ENCODE measurements around the gene CLEC18A. TPM values are rescaled to one million over a fixed set of nuclear protein-coding genes. Genes with fewer than 3 reads are reported as not detected.
A peak's percentile ranks its signal among the peaks of the same experiment; 100 is the strongest.
"Not testable (repeated sequence)": the region's sequence is repeated elsewhere in the genome, so short reads cannot be mapped to it uniquely, and the experiment has no call there.

Gene CLEC18A
- total and polyA plus RNA-seq, 9 donors = 0.29 to 1.1 (median 0.53) TPM; not detected in 1

DNA sequence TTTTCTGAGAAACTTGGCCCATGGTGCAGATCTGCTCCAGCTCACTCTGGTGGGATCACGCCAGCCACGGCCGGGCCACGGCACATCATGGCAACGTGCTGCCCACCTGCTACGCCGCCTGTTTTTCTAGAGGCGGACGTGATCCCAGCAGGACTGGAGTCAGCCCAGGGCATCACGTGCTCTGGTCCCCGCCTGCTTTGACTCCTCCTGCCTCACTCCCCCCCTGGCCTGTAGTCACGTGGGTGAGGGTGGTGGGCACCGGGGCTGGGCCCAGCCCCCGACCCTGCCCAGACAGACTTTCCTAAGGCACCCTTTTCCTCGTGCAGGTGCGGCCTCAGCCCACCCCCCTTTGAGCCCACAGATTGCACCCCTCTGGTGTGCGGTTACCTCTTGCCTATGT, 723 bp upstream of the CLEC18A start:
- WGBS (ENCODE audit: insufficient coverage) = no CpG with 5 or more reads among the region's 17 CpGs
- H3K4me3 ChIP-seq (ENCODE audit: low read length); H3K27me3 ChIP-seq (ENCODE audit: control insufficient read depth, insufficient read depth, low read length): not testable (repeated sequence)

DNA sequence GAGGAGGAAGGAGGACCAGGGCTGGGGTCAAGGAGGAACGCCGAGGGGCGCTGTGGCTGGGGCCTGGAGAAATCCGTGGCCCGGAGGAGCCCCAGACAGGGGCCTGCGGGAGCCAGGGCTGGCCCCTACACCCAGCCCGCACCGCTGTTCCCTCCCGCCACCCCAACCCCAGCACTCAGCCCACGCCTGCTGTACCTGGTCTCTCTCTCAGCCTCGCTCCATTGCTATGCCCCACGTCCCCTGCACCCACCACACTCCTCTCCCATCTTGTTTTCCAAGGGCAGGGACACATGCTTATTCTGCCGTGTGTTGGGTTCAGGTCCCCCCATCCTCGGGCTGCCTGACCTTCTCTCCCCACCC, 518 bp downstream of the CLEC18A start:
- WGBS (ENCODE audit: insufficient coverage) = no CpG with 5 or more reads among the region's 14 CpGs
- DNase-seq; H3K36me3 ChIP-seq (ENCODE audit: control insufficient read depth, insufficient read depth, low read length); H3K27me3 ChIP-seq (ENCODE audit: control insufficient read depth, insufficient read depth, low read length); H3K9me3 ChIP-seq (replicated peaks; ENCODE audit: control insufficient read depth, low read depth, low read length); H3K27ac ChIP-seq (ENCODE audit: low read length); H3K4me3 ChIP-seq (ENCODE audit: low read length); H3K4me1 ChIP-seq (ENCODE audit: control insufficient read depth, insufficient read depth, low read length): not testable (repeated sequence)

More for the DNA sequence above, 723 bp upstream of the CLEC18A start:
- H3K27ac ChIP-seq (ENCODE audit: low read length); DNase-seq; H3K36me3 ChIP-seq (ENCODE audit: control insufficient read depth, insufficient read depth, low read length); H3K4me1 ChIP-seq (ENCODE audit: control insufficient read depth, insufficient read depth, low read length); H3K9me3 ChIP-seq (replicated peaks; ENCODE audit: control insufficient read depth, low read depth, low read length): not testable (repeated sequence)

DNA sequence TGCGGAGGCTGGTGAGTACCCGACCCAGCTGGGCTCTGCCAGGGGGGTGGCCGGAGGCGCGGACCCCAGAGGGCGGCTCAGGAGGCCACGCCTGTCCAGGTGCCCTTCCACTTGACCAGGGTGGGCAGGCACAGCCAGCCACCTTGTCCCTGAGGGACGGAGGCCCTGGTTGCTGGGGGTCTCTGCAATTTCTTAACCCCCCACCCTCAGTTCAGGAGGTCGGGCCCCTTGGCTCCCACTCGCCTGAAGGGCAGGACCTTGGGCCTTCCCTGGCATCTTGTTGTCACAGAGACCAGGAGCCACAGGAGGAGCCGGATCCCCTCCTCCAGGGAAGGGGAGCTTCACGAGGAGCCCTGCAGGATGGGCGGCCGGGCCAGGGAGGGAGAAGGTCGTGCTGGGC, 982 bp downstream of the CLEC18A start:
- H3K4me1 ChIP-seq (ENCODE audit: control insufficient read depth, insufficient read depth, low read length); H3K27me3 ChIP-seq (ENCODE audit: control insufficient read depth, insufficient read depth, low read length); H3K27ac ChIP-seq (ENCODE audit: low read length); H3K36me3 ChIP-seq (ENCODE audit: control insufficient read depth, insufficient read depth, low read length); H3K4me3 ChIP-seq (ENCODE audit: low read length); DNase-seq; H3K9me3 ChIP-seq (replicated peaks; ENCODE audit: control insufficient read depth, low read depth, low read length): not testable (repeated sequence)
- no CpG with 5 or more reads among the region's 15 CpGs for WGBS (ENCODE audit: insufficient coverage)

DNA sequence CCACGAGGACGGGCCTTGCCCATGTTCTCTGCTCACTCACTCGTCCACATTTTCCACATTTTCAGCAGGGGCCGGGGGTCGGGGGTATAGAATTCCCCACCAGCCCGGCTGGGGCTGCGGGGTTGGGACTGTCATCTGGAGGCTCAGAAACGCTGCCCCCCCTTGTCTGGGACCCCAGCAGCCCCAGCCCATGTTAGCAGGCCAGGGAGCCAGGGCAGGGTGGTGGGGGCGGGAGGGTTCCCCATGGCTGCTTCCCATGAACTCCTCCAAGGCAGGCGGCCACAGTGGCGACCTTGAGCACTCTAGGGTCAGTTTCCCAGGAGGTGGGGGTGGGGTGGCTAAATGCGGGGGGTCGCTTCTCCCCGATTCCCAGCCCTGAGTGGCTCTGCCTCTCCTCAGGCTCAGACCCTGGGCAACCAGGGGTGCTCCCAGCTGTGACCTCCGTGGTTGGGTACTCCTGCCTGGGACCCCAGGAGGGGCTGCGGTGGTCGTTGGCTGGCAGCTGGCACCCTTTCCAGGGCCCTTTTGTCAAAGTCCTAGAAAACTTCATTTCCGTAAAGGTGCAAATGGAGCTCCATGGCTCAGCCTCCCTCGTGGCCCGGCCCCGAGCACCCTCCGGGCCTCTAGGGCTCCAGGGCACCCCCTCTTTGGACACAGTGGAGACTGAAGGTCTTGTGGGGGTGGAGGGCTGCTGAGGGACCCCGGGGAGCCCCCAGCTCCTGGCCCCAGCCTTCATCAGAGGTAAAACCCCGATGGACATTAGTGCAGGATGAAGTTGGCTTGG, 1.6 kb downstream of the CLEC18A start:
- H3K27ac ChIP-seq (ENCODE audit: low read length); H3K36me3 ChIP-seq (ENCODE audit: control insufficient read depth, insufficient read depth, low read length); DNase-seq; H3K9me3 ChIP-seq (replicated peaks; ENCODE audit: control insufficient read depth, low read depth, low read length); H3K27me3 ChIP-seq (ENCODE audit: control insufficient read depth, insufficient read depth, low read length); H3K4me3 ChIP-seq (ENCODE audit: low read length); H3K4me1 ChIP-seq (ENCODE audit: control insufficient read depth, insufficient read depth, low read length): not testable (repeated sequence)
- no CpG with 5 or more reads among the region's 24 CpGs for WGBS (ENCODE audit: insufficient coverage)

DNA sequence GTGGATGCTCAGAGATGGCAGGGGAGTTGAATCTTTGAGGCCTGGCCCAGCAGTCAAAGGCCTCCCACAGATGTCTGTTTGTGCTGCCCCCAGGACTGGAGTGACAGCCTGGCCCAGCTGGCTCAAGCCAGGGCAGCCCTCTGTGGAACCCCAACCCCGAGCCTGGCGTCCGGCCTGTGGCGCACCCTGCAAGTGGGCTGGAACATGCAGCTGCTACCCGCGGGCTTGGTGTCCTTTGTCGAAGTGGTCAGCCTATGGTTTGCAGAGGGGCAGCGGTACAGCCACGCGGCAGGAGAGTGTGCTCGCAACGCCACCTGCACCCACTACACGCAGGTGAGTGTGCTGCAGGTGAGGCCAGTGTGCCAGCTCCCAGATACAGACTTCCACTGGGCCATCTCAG, 3.1 kb downstream of the CLEC18A start:
- not testable (repeated sequence) for H3K4me3 ChIP-seq (ENCODE audit: low read length); H3K27ac ChIP-seq (ENCODE audit: low read length); DNase-seq; H3K27me3 ChIP-seq (ENCODE audit: control insufficient read depth, insufficient read depth, low read length); H3K9me3 ChIP-seq (replicated peaks; ENCODE audit: control insufficient read depth, low read depth, low read length); H3K4me1 ChIP-seq (ENCODE audit: control insufficient read depth, insufficient read depth, low read length); H3K36me3 ChIP-seq (ENCODE audit: control insufficient read depth, insufficient read depth, low read length)
- 83% methylated on average over 4 of the region's 13 CpGs for WGBS (ENCODE audit: insufficient coverage)

DNA sequence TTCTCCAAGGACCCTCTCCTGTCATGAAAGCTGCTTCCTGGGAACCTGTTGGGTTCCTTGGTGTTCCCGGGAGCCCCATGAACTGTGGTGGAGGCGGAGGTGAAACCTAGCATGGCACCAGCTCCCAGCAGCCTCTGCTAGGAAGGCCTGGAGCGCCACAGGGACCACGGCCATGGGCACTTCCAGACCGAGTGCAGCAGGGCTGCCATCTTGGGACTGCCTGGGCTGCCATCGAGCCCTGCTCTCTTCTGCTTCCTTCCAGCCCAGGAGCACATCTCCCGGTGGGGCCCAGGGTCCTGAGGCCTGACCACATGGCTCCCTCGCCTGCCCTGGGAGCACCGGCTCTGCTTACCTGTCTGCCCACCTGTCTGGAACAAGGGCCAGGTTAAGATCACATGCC, 12.2 kb downstream of the CLEC18A start:
- not testable (repeated sequence) for H3K36me3 ChIP-seq (ENCODE audit: control insufficient read depth, insufficient read depth, low read length); H3K4me3 ChIP-seq (ENCODE audit: low read length); H3K9me3 ChIP-seq (replicated peaks; ENCODE audit: control insufficient read depth, low read depth, low read length); DNase-seq; H3K27ac ChIP-seq (ENCODE audit: low read length); H3K27me3 ChIP-seq (ENCODE audit: control insufficient read depth, insufficient read depth, low read length); H3K4me1 ChIP-seq (ENCODE audit: control insufficient read depth, insufficient read depth, low read length)
- no CpG with 5 or more reads among the region's 9 CpGs for WGBS (ENCODE audit: insufficient coverage)

DNA sequence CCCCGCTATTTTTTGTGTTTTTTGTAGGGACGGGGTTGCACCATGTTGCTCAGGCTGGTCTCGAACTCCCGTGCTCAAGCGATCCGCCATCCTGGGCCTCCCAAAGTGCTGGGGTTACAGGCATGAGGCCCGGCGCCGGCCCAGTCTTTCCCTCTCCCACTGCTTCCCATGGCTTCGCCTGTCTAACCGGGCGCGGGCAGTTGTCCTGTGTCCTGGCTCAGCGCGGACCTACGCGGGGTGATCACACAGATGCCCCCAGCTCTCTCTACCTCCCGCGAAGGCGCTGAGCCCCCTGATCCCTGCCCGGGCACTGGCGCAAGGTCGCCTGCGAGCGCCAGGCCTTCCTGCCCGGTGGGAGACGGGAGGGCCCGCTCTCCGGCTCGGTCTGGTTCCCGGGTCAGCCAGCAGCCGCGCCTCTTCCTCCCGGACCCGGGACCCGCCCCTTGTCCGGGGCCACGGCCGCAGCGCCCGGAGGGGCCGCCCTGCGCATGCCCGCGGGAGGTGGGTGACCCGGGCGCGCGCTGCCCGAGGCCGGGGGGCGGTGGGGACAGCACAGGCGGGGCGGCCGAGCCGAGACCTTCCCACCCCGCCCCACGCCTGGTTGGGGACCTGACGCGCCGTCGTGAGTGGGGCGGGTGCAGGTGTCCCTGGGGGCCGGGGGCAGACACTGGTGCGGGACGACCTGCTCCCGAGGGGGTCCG, 14.0 kb downstream of the CLEC18A start:
- H3K27me3 ChIP-seq (ENCODE audit: control insufficient read depth, insufficient read depth, low read length); H3K36me3 ChIP-seq (ENCODE audit: control insufficient read depth, insufficient read depth, low read length); H3K9me3 ChIP-seq (replicated peaks; ENCODE audit: control insufficient read depth, low read depth, low read length); H3K4me1 ChIP-seq (ENCODE audit: control insufficient read depth, insufficient read depth, low read length): not testable (repeated sequence)
- Histone ChIP-seq H3K27ac (ENCODE audit: low read length) (peak overlapping the region; percentile 47), H3K4me3 (ENCODE audit: low read length) (peak overlapping the region; percentile 40)
- 3% methylated on average over 16 of the region's 68 CpGs for WGBS (ENCODE audit: insufficient coverage)
- DNase-seq = peak; percentile 57

DNA sequence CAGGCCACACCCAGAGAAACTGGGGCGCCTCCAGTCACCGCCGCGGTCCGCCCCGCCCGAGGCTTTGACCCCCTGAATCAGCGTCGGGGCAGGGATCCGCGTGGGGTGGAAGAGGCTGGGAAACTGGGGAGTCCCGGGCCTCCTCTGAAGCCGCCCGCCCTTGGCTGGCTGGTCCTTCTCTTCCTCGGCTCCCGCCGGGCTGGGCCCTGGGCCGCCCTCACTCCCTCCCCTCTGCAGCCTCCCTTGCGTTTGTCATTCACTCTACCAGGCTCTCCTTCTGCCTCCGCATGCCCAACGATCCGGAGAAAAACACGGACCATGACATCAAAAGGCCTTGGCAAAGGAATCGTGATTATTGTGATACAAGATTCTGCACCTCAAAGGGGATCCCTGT, 14.5 kb downstream of the CLEC18A start:
- H3K9me3 ChIP-seq (replicated peaks; ENCODE audit: control insufficient read depth, low read depth, low read length); H3K4me1 ChIP-seq (ENCODE audit: control insufficient read depth, insufficient read depth, low read length); H3K36me3 ChIP-seq (ENCODE audit: control insufficient read depth, insufficient read depth, low read length); DNase-seq; H3K27me3 ChIP-seq (ENCODE audit: control insufficient read depth, insufficient read depth, low read length); H3K27ac ChIP-seq (ENCODE audit: low read length): not testable (repeated sequence)
- WGBS (ENCODE audit: insufficient coverage) = no CpG with 5 or more reads among the region's 24 CpGs
- H3K4me3 ChIP-seq (ENCODE audit: low read length) = peak overlapping the region; percentile 26

DNA sequence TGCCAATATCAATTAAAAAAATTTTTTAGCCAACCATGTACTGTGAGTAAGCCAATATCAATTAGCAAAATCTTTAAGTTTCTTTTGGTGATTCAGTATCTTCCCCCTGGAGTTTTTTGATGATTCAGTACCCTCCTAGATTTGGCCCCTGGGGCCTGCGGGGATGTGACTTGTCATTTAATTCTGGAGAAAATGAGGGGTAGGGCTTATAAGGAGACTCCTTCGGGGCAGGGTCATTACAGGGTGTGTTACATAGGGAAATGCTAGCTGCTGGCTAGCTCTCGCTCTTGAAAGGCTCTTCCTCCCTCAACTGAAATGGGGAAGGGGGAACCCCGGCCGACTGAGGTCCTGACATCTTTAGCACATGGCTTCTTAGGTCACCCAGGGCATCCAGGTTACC, 16.6 kb downstream of the CLEC18A start:
- not testable (repeated sequence) for H3K27me3 ChIP-seq (ENCODE audit: control insufficient read depth, insufficient read depth, low read length); H3K4me3 ChIP-seq (ENCODE audit: low read length); H3K27ac ChIP-seq (ENCODE audit: low read length); H3K9me3 ChIP-seq (replicated peaks; ENCODE audit: control insufficient read depth, low read depth, low read length); H3K36me3 ChIP-seq (ENCODE audit: control insufficient read depth, insufficient read depth, low read length); DNase-seq; H3K4me1 ChIP-seq (ENCODE audit: control insufficient read depth, insufficient read depth, low read length)
- WGBS (ENCODE audit: insufficient coverage) = no CpG with 5 or more reads among the region's 5 CpGs

DNA sequence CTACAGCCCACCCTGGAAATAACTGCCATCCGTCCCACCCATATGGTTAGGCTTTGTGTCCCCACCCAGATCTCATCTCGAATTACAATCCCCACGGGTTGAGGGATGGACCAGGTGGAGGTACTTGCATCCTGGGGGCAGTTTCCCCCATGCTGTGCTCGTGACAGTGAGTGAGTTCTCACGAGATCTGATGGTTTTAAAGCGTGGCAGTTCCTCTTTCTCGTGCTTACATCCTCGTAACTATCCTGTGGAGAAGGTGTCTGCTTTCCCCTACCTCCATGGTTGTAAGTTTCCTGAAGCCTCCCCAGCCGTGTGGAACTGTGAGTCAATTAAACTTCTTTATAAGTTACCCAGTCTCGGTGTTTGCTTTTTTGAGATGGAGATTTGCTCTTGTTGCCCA, 17.0 kb downstream of the CLEC18A start:
- H3K4me1 ChIP-seq (ENCODE audit: control insufficient read depth, insufficient read depth, low read length); DNase-seq; H3K27me3 ChIP-seq (ENCODE audit: control insufficient read depth, insufficient read depth, low read length); H3K4me3 ChIP-seq (ENCODE audit: low read length); H3K9me3 ChIP-seq (replicated peaks; ENCODE audit: control insufficient read depth, low read depth, low read length); H3K36me3 ChIP-seq (ENCODE audit: control insufficient read depth, insufficient read depth, low read length); H3K27ac ChIP-seq (ENCODE audit: low read length): not testable (repeated sequence)
- WGBS (ENCODE audit: insufficient coverage) = no CpG with 5 or more reads among the region's 10 CpGs

All from muscle of leg (tissue), 11 donors.